ENCODE measurements around the gene IL31RA.
"Not testable (repeated sequence)": the region's sequence is repeated elsewhere in the genome, so short reads cannot be mapped to it uniquely, and the experiment has no call there.

Gene IL31RA

GRCh38 chr5:55850839-55851674, at the start of gene IL31RA:
IL31RA (plus strand) TSS chr5:55851357; CDS start chr5:55851571, 214 bp downstream.
- peak; percentile 6 for DNase-seq

- DNase-seq, result not testable (repeated sequence)
Observed at GRCh38 chr5:55808814-55809213, 42.3 kb upstream of the IL31RA start.

- DNase-seq, result not testable (repeated sequence)
Observed at GRCh38 chr5:55815939-55816338, 35.2 kb upstream of the IL31RA start.

DNA sequence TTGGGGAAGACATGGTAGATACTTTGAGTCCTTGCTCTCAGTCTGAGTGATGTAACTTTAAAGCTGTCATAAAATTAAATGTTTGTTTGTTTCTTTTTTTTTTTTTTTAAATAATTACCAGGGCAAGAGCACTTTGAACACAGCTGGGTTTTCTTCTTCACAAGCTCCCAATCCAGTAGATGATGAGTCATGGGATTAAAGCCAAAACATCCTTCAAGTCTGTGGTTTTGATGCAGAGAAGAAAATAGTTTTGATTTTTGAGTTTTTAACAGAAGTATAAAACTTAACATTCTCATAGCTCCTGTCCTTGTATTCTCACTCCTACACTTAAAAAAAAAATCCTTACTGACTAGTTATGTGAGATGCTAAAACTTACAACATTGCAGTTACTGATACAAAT, 34.8 kb upstream of the IL31RA start:
- DNase-seq, result peak; percentile 35

GRCh38 chr5:55817030-55817429, 34.1 kb upstream of the IL31RA start:
- no peak for DNase-seq

- DNase-seq, result no peak
Observed at GRCh38 chr5:55820488-55820887, 30.7 kb upstream of the IL31RA start.

DNA sequence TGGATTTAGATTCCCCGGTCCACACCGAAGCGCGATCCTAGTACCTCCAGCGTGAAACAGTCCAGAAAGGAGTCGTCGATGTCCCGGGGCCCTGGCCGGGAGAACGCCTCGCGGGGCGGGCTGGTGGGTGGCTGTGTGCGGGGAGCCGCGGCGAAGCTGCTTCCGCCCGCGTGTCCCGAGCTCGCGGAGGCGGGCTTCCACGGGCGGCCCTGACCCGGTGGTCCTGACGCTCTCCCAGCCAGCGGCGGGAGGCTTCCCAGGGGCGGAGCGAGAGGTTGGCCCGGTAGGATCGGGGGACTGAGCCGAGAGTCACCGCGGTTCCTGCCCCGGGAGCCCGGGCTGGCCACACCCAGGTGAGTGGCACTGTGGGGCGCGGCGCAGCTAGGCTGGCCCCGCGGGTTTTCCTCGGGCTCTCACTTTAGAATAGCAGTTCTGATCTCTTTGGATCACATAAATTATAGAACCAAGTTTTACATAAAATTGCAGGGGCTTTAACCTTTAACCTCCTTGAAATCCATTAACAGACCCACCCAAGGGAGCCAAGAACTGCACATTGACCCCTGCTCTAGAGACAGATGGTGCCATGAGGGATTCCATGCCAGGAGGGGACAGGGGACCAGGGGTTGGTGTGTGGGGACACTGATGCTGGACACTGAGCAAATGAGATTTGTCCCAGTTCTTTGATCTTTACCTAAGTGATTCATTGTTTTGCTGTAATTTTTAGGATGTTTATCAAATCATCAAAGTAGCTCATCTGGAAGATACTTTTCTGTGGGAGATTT, 29.2 kb upstream of the IL31RA start:
- peak; percentile 39 for DNase-seq

GRCh38 chr5:55823151-55823796, 27.9 kb upstream of the IL31RA start:
- DNase-seq, result no peak

DNA sequence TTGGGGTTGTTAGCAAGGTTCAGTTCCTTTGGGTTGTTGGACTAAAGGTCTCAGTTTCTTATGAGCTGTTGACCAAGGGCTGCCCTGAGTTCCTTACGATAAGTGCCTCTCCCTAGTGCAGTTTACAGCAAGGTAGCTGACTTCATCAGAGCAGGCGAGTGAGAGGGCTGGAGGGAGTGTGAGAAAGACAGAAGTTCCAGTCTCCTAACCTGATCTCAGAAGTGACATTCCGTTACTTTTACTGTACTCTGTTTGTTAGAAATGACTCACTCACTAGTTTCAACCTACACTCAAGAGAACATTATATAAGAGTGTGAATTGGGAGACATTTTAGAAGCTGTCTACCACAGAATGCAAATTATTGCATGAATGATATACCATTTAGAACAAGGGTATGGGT, 21.2 kb upstream of the IL31RA start:
- DNase-seq, result no peak

DNA sequence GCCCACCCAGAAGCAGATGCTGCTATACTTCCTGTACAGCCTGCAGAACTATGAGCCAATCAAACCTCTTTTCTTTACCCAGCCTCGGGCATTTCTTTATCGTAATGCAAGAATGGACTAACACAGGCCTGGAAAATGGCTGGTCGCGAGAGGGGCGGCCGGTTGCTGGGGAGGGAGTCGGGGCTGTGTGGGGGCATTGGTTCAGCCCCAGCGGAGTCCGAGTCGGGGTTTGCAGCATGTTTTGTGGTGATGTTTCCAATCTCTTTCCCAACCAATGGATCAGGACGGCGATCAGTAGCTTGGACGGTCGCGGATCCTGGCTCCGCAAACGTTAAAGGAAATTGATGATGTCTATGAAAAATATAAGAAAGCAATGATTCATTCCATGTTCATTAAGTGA, 18.7 kb upstream of the IL31RA start:
- DNase-seq, result no peak

DNA sequence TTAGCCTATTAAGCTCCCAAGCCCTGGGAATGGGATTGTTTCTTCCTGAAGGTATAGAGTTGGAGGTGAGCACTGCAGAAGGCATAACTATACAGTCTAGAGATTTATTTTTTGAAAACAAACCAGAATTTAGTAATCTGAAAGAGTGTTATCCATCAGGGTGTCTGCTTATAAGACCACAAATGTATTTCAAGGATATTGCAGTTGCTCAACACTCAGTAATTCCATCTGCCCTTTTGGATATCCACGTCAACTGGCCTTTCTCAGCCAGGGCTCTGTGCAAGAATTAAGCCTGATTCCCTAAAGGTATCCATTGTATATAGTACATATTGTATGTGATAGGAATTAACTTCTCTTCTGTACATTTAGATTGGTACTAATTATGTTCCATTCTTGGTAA, 15.0 kb upstream of the IL31RA start:
- no peak for DNase-seq

DNA sequence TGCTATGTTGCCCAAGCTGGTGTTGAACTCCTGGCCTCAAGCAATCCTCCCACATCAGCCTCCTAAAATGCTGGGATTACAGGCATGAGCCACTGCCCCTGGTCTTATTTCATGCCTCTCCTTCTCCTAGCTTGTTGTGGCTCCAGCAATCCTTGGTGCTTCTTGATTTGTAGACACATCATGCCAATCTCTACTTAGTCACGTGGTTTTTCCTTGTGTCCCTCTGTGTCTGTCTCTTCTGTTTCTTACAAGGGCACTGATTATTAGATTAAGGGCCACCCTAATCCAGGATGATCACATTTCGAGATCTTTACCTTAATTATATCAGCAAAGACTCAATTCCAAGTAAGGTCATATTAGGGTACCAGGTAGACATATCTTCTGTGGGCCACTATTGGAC, 9.2 kb upstream of the IL31RA start:
- no peak for DNase-seq

GRCh38 chr5:55847837-55848236, 3.3 kb upstream of the IL31RA start:
- no peak for DNase-seq

DNA sequence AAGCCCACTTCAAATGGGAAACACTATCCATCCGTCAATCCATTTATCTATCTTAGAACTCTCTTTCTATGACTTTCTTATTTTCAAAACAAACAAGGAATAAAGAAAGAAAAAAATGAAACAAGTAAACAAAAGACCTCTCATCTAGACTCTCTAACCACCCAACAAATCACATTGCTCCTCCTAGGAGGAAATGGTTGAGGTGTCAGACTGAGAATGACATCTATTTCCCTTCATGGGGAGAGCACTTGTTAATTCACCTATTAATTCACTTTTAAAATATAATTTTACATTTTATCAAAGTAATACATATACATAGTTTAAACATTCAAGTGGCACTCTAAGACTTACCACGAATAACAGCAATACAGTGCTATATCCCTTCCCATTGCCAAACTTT, 2.4 kb upstream of the IL31RA start:
- no peak for DNase-seq

DNA sequence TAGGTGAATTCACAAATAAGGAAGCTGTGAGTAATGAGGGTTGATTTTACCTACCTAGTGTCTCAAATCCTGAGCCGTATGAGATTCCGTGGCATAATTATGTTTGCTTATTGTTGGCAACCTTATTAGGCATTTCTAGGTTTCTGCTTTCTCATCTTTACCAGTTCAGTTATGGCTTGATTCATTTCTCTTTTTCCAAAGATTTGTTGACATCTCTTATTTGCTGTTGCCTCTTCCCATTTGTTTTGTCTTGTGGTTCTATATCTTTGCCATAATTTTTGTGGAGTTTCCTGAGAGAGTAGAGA, 470 bp downstream of the IL31RA start:
- no peak for DNase-seq

DNA sequence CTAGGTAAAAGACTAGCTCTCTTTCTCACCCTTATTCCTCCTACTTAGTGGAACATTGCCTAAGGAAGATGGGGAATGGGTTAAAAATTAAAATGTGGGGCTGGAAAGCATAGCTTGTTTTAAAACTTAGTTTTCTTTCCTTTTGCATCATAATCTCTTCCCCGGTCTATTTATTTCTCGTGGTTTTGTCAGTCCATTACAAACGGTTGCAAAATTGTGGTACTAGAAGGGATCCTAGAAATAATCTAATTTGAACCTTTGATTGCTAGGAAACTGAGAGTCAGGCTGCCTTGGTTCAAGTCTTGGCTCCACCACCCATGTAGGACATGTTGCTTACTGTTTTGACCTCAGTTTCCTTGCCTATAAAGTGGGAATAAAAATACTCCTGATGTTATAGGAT, 1.3 kb downstream of the IL31RA start:
- no peak for DNase-seq

- no peak for DNase-seq
Observed at GRCh38 chr5:55853041-55853670, 2.0 kb downstream of the IL31RA start.

DNA sequence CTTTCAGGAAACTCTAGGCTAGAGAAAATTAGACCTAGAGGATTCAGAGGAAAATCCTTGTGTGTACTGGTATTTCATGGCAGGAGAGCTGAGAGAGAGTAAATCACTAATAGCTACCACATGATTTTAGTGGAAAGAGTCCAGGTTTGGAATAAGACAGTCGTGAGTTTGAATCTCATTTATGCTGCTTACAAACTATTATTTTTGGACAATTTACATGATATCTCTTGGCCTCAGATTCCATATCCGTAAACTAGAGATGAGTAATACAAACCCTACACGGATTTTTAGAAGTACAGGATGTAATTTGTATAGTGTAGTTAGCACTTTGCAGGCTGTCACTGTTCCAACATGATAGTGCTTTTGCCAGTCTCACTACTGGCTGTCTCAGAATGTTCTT, 2.7 kb downstream of the IL31RA start:
- DNase-seq, result no peak

DNA sequence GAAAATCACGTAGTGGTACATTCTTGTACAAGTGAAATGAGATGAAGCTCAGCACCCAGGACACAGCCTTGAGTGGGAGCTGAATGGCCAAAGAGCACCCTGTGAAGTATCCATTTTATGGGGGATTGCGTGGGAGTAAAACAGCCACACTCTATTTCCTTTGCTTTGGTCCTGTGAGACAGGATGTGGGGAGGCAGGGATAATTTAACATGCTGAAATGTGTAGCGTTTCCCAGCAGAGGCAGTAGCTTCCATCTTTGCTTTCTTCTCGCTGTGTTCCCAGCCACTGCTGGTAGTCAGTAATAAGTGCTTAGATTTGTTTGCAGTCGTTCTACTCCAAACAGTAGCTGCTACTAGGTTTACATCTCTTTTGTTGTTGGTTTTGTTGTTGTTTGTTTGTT, 4.4 kb downstream of the IL31RA start:
- no peak for DNase-seq

DNA sequence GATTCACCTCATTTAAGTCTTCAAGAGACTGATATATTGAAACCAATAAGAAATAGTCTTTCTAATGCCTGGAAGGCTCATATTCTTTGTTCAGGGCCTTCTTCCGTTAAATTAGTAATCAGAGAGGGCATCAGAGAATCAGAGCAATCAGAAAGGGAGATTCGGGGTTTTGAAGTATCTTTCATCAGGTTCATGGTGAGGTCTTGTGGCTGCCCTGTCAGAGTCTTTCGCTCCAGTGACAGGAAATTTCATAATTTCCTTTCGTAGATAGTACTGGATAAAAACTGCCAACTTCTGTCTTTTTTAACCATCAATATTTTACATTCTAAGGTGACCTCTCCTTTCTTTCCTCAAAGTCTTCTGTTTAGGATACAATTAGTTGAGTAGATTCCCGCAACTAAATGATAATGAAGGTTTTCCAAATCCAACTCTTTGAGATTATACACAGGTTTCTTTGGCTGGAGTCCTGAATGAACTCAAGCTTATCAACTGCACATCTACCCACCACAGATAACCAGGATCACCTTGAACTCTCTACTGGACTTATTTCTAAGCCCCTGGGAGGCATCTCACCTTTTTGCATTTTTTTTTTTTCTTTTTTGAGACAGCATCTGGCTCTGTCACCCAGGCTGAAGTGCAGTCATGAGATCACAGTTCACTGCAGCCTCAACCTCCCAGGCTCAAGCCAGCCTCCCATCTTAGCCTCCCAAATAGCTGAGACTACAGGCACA, 5.5 kb downstream of the IL31RA start:
- no peak for DNase-seq

GRCh38 chr5:55857247-55857640, 6.1 kb downstream of the IL31RA start:
- DNase-seq, result no peak

DNA sequence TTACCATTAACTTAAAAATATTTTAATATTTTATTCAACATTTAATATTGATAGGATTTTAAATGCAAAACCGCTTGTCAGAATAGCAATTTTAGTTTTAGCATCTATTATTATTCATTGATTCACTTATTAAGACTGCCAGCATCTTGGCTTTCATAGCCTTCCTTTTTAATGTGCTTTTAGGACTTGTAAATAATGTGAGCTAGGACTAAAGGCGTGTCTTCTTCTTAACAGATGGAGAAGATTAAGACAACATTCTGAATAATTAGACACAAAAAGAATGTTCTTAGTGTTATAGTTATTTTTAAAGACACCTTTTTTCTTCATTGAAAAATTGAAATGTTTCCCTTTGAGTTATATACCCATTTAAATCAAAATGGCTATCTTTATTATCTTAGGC, 6.9 kb downstream of the IL31RA start:
- no peak for DNase-seq

GRCh38 chr5:55860288-55860687, 9.1 kb downstream of the IL31RA start:
- no peak for DNase-seq
